Tibial nerve (tissue), 4 donors: Measurements from ENCODE around the gene ZNF215.

Experiments
- EP300 ChIP-seq, 2 donors: sonication (generic); formaldehyde crosslinking; IDR thresholded peaks; one replicate each; pipeline ENCODE4 v1.6.1; 2017; ENCODE audit warnings: antibody characterized with exemption in 2 of 2, mild to moderate bottlenecking in 1 of 2
- POLR2A ChIP-seq, 2 donors: fragments of 450-650 bp; IDR thresholded peaks; one replicate each; pipeline ENCODE4 v1.6.1; 2017; ENCODE audit warnings: antibody characterized with exemption in 2 of 2, mild to moderate bottlenecking in 2 of 2, moderate library complexity in 2 of 2
- TF ChIP-seq, protein P1 (sequence below), 5 experiments: fragments of 200-600 bp in 3 of 5; fragments of 450-650 bp in 2 of 5; sonication (generic) in 3 of 5; IDR thresholded peaks; one replicate each; pipeline ENCODE4 v1.5.1; 2016 to 2019; ENCODE audit warnings: antibody characterized with exemption in 5 of 5, mild to moderate bottlenecking in 3 of 5, moderate library complexity in 2 of 5

DNA sequence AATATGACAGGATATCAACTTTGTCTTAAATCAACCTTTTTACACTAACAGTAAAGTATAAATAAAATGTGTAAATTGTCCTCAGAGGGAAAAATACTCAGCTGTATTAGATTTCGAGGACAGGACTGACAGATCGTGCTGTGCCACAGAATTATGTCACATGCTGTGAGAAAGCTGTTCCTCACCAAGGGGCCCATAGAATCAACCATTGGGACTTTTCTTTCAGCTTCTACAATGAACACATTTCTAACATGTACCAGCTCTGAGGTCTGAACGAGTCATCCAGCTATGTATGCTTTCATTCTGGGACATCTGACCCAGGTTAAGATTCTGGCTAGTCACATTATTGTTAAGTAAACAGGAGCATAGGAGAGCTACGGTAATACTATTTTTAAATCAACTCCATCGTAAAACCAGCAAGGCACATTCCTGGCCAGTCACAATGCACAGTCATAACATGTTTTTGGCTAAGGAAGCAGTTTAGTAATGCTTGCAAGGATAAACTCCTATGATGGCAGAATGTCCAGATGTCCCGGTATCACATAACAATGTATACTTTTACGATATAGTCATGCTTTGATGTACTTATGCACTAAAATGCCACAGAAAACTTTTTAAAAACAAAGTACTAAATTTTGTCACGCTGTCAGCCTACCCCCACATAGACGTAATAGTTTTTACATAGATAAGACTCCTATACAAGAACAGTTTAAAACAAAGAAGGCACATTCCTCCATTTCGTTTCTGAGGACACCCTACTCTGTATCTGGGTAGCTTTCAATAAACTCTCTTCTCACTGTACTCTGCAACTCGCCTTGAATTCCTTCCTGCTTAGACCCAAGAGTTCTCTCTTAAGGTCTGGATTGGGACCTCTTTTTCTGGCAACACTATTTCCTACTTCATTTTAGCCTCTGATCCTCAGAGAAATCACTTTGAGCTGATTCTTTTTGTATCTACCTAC, 66.5 kb downstream of the ZNF215 start:
- no peak for TF ChIP-seq POLR2A (IDR thresholded peaks at IDR 0.05)
- TF ChIP-seq, protein P1, sequence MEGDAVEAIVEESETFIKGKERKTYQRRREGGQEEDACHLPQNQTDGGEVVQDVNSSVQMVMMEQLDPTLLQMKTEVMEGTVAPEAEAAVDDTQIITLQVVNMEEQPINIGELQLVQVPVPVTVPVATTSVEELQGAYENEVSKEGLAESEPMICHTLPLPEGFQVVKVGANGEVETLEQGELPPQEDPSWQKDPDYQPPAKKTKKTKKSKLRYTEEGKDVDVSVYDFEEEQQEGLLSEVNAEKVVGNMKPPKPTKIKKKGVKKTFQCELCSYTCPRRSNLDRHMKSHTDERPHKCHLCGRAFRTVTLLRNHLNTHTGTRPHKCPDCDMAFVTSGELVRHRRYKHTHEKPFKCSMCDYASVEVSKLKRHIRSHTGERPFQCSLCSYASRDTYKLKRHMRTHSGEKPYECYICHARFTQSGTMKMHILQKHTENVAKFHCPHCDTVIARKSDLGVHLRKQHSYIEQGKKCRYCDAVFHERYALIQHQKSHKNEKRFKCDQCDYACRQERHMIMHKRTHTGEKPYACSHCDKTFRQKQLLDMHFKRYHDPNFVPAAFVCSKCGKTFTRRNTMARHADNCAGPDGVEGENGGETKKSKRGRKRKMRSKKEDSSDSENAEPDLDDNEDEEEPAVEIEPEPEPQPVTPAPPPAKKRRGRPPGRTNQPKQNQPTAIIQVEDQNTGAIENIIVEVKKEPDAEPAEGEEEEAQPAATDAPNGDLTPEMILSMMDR (IDR thresholded peaks at IDR 0.05): no peak
- TF ChIP-seq EP300 (IDR thresholded peaks at IDR 0.05): no peak
